GM12878 (cell line): Measurements from ENCODE around the gene KDM4D. TPM values are rescaled to one million over a fixed set of nuclear protein-coding genes. Genes with fewer than 3 reads are reported as not detected.

Experiments
- ATAC-seq: fragments of 200-7000 bp; cut with Tn5 transposase; 3 replicates; pipeline ENCODE4 v1.9.1; 2020; ENCODE audit warnings: mild to moderate bottlenecking, moderate library complexity
- BruUV-seq: library from RNA; stranded (reverse); fragments of 400-500 nt; replicated peaks from 2 replicates; lab custom pipeline; 2021; lab: Mats Ljungman, UMichigan
- CTCF ChIA-PET: fragments of 300-600 bp; sonication (Branson Sonifier 250); formaldehyde crosslinking; extraction: SDS; loops from one replicate; lab custom pipeline; 2021; ENCODE audit warnings: inconsistent platforms; lab: Yijun Ruan, JAX
- POLR2A ChIA-PET: fragments of 350-600 bp; formaldehyde crosslinking; extraction: SDS; loops from one replicate; lab custom pipeline; 2021; ENCODE audit warnings: inconsistent platforms; lab: Charles Lee
- RAD21 ChIA-PET: fragments of 300-600 bp; sonication (Branson Sonifier 250); formaldehyde crosslinking; loops from one replicate; lab custom pipeline; 2023; ENCODE audit warnings: antibody characterized with exemption; ENCODE audit not compliant: unreplicated experiment; lab: Charles Lee
- SMC1A ChIA-PET: fragments of 300-600 bp; sonication (Branson Sonifier 250); formaldehyde crosslinking; loops from one replicate; lab custom pipeline; 2023; ENCODE audit not compliant: unreplicated experiment, uncharacterized antibody; lab: Charles Lee
- DNase-seq: peaks from one replicate; pipeline ENCODE4 v3.0.0-alpha.2; 2011; ENCODE audit warnings: low read depth, low spot score
- FAIRE-seq: peaks from 3 replicates; lab custom pipeline; 2011; peaks lifted over from hg19 to GRCh38; lab: Jason Lieb, UNC
- H2AFZ ChIP-seq: 2 replicates; pipeline ENCODE4 v1.6.0; 2011; ENCODE audit warnings: low read depth, low read length, control low read depth; ENCODE audit not compliant: control insufficient read depth
- H3K27ac ChIP-seq: 2 replicates; pipeline ENCODE4 v1.5.1; 2011; ENCODE audit warnings: control low read depth; ENCODE audit not compliant: control insufficient read depth, insufficient read depth
- H3K27me3 ChIP-seq, 2 experiments: replicated peaks in 1 of 2; 2 replicates each; pipeline versions ENCODE4 v1.6.0 to v1.6.1; 2011; ENCODE audit warnings: low read length in 1 of 2; ENCODE audit not compliant: control insufficient read depth in 2 of 2, insufficient read depth in 2 of 2
- H3K36me3 ChIP-seq, 2 experiments: 2 replicates each; pipeline ENCODE4 v1.5.1; 2011; ENCODE audit warnings: low read length in 1 of 2; ENCODE audit not compliant: control insufficient read depth in 2 of 2, insufficient read depth in 2 of 2
- H3K4me1 ChIP-seq: 2 replicates; pipeline ENCODE4 v1.6.1; 2011; ENCODE audit warnings: mild to moderate bottlenecking, low read length, moderate library complexity, mixed read lengths; ENCODE audit not compliant: control insufficient read depth, insufficient read depth
- H3K4me2 ChIP-seq: 2 replicates; pipeline ENCODE4 v1.6.0; 2011; ENCODE audit warnings: control low read depth; ENCODE audit not compliant: control insufficient read depth, insufficient read depth
- H3K4me3 ChIP-seq: fragments of 200-600 bp; sonication (generic); 2 replicates; pipeline ENCODE4 v1.5.1; 2016
- H3K79me2 ChIP-seq: 2 replicates; pipeline ENCODE4 v1.6.0; 2011; ENCODE audit warnings: low read length; ENCODE audit not compliant: control insufficient read depth, insufficient read depth
- H3K9ac ChIP-seq: 2 replicates; pipeline ENCODE4 v1.8.0; 2011; ENCODE audit warnings: low read length, control low read depth, mixed read lengths; ENCODE audit not compliant: control insufficient read depth, insufficient read depth
- H3K9me3 ChIP-seq: replicated peaks from 3 replicates; pipeline ENCODE4 v1.5.1; 2011; ENCODE audit warnings: mild to moderate bottlenecking, low read length; ENCODE audit not compliant: control insufficient read depth, insufficient read depth
- H4K20me1 ChIP-seq: 2 replicates; pipeline ENCODE4 v1.6.0; 2011; ENCODE audit not compliant: control insufficient read depth, insufficient read depth
- IRF5 ChIP-seq: fragments of 450-650 bp; IDR thresholded peaks from 2 replicates; pipeline ENCODE4 v1.6.1; 2017; ENCODE audit warnings: borderline replicate concordance
- POLR2A ChIP-seq: IDR thresholded peaks from 2 replicates; pipeline ENCODE4 v1.6.1; 2011; ENCODE audit warnings: low read depth, mild to moderate bottlenecking, low read length
- ZBTB11 ChIP-seq: fragments of 450-650 bp; formaldehyde crosslinking; IDR thresholded peaks from 2 replicates; pipeline ENCODE4 v1.5.0; 2022; ENCODE audit warnings: mild to moderate bottlenecking, missing genetic modification characterization
- in situ Hi-C: fragments of 300-500 bp; cut with MboI; formaldehyde crosslinking; loops from 9 replicates; pipeline ENCODE4 v1.14.3; 2018; ENCODE audit warnings: mixed read lengths
- intact Hi-C: fragments of 100-400 bp; cut with micrococcal nuclease; formaldehyde crosslinking; loops from one replicate; pipeline ENCODE4 v1.14.2; 2022; ENCODE audit not compliant: unreplicated experiment
- polyA plus RNA-seq, 11 experiments: library from polyadenylated mRNA; depleted of rRNA in 4 of 11; unstranded in 6 of 11; stranded (reverse) in 5 of 11; fragments of >200 nt; fragmentation: Nextera tagmentation in 4 of 11; fragmentation: Illumina TruSeq in 1 of 11; extraction: Ambion mirVana in 4 of 11; extraction: Trizol in 1 of 11; gene quantifications; 1 replicate in 1 of 11; 2 replicates in 10 of 11; pipeline versions ENCODE4 v1.2.1 to v1.2.3, GENCODE V29; 2011 to 2016; ENCODE audit warnings: inconsistent platforms in 2 of 11, missing spikeins in 2 of 11, low read depth in 1 of 11
- total RNA-seq, 4 experiments: library from RNA; depleted of rRNA in 3 of 4; stranded (reverse); fragments of >200 nt in 3 of 4; fragmentation: Illumina TruSeq in 1 of 4; extraction: Trizol in 1 of 4; gene quantifications; 2 replicates each; pipeline versions ENCODE4 v1.2.1 to v1.2.3, GENCODE V29; 2013 to 2021

The KDM4D gene
- total and polyA plus RNA-seq, 10 of the 15 experiments (the other 5 are each of a cell fraction or from before 2014, with no cell fraction given) = 0.63 to 2.6 (median 1.3) TPM

DNA sequence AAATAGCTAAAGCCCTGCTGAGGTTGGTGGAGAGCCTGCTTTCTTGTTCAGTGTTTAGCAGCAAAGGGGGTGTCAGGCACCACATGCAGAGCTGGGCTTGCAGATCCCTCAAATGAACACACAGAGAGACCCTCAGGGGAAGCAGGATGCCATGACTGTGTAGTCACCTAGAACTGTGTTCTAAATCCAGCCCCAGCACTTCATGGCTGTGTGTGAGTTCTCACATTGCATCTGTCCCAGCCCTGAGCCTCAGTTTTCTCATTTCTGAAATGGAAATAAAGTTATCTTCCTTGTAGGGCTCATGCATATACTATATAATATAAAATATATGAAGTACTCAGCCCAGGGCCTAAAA lies 47.3 kb upstream of the KDM4D start:
- RAD21 ChIA-PET = no interaction called here
- intact Hi-C loops = no loop called here
- H3K36me3 ChIP-seq = no peaks in the 10 kb centered on the region
- FAIRE-seq = no peak
- DNase-seq = no peak
- no peak overlapping the region for H3K4me3 ChIP-seq
- CTCF ChIA-PET = no interaction called here
- POLR2A ChIA-PET = no interaction called here
- no peak overlapping the region for H3K27ac ChIP-seq
- TF ChIP-seq IRF5 = no peak
- TF ChIP-seq POLR2A = no peak
- TF ChIP-seq ZBTB11 (CRISPR knock-in tag) = no peak
- TF ChIP-seq, all 136 proteins: peak for 0
- in situ Hi-C loops = no loop called here
- no peak overlapping the region for H2AFZ ChIP-seq
- no peak overlapping the region for H3K4me2 ChIP-seq
- no peak overlapping the region for H3K9ac ChIP-seq
- no peaks in the 10 kb centered on the region for H4K20me1 ChIP-seq
- SMC1A ChIA-PET = no interaction called here
- no peaks in the 10 kb centered on the region for H3K4me1 ChIP-seq
- H3K27me3 ChIP-seq = no peaks in the 10 kb centered on the region; a peak in 1 of 4 replicates
- no peak for ATAC-seq
- H3K9me3 ChIP-seq = no peaks in the 10 kb centered on the region; the same call in 1 of the 3 replicates
- H3K79me2 ChIP-seq = no peaks in the 10 kb centered on the region
- no TSS peak for BruUV-seq
